Gastroesophageal sphincter (tissue), 3 donors: Measurements from ENCODE around the gene CNTN6.

Source experiments
- EP300 ChIP-seq: sonication (generic); formaldehyde crosslinking; IDR thresholded peaks from one replicate; pipeline ENCODE4 v1.6.1; 2017; ENCODE audit warnings: antibody characterized with exemption, mild to moderate bottlenecking
- POLR2A ChIP-seq, 2 donors: fragments of 450-650 bp; IDR thresholded peaks; one replicate each; pipeline ENCODE4 v1.6.1; 2017; ENCODE audit warnings: antibody characterized with exemption in 2 of 2, mild to moderate bottlenecking in 2 of 2, moderate library complexity in 1 of 2
- TF ChIP-seq, protein P1 (sequence below), 4 experiments: fragments of 200-600 bp in 2 of 4; fragments of 450-650 bp in 2 of 4; sonication (generic) in 1 of 4; IDR thresholded peaks; one replicate each; pipeline ENCODE4 v1.5.1; 2017 to 2019; ENCODE audit warnings: antibody characterized with exemption in 4 of 4, mild to moderate bottlenecking in 2 of 4, moderate library complexity in 2 of 4

DNA sequence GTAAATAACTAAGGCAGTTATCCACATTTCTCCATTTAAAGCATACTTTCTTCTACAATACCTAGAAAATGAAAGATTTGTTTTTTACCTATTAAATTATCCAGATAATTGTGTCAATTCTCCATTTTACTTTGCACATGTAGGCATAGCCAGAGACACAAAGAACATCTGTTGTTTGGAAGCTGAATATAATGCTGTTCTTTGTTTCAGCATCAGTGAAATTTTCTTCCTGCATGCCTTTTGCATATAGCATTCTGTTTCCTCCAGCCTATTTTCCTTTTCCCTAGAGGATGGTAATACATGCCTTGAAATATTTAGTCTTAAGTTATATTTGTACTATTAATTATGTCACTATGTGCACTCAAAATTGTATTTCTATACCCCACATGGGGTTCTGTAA lies 233.7 kb downstream of the CNTN6 start:
- TF ChIP-seq, protein P1, sequence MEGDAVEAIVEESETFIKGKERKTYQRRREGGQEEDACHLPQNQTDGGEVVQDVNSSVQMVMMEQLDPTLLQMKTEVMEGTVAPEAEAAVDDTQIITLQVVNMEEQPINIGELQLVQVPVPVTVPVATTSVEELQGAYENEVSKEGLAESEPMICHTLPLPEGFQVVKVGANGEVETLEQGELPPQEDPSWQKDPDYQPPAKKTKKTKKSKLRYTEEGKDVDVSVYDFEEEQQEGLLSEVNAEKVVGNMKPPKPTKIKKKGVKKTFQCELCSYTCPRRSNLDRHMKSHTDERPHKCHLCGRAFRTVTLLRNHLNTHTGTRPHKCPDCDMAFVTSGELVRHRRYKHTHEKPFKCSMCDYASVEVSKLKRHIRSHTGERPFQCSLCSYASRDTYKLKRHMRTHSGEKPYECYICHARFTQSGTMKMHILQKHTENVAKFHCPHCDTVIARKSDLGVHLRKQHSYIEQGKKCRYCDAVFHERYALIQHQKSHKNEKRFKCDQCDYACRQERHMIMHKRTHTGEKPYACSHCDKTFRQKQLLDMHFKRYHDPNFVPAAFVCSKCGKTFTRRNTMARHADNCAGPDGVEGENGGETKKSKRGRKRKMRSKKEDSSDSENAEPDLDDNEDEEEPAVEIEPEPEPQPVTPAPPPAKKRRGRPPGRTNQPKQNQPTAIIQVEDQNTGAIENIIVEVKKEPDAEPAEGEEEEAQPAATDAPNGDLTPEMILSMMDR (IDR thresholded peaks at IDR 0.05), result no peak
- no peak for TF ChIP-seq POLR2A (IDR thresholded peaks at IDR 0.05)
- no peak for TF ChIP-seq EP300
